ENCODE measurements around the gene ANGEL2. TPM values are rescaled to one million over a fixed set of nuclear protein-coding genes. Genes with fewer than 3 reads are reported as not detected.

ANGEL2 gene
- total and polyA plus RNA-seq, 2 of the 13 experiments (the other 11 are each of a cell fraction or from before 2014, with no cell fraction given) = 12.3 to 25.4 TPM

GRCh38 chr1:213054142-213054541 is 38.5 kb upstream of the ANGEL2 start:
- peaks cover 69% of the 10 kb centered on the region for H3K4me1 ChIP-seq (ENCODE audit: insufficient read depth, low read length)
- intact Hi-C loops (cut with micrococcal nuclease; ENCODE audit: unreplicated experiment) (loop anchor here (5.0 to 10.0 kb wide), 2 partner anchors 37 to 129 kb away; partner anchors contain the start of gene ANGEL2), in situ Hi-C loops (cut with HindIII; ENCODE audit: extremely low pct_ligation_motif_present, low pct_unique_long_range_greater_than_20kb) (no loop called here)
- ChIA-PET POLR2A (no interaction called here), CTCF (ENCODE audit: low intra/inter-chr PET ratio, low total read pairs) (no interaction called here)
- WGBS (ENCODE audit: low lambda C conversion rate) = 97% methylated on average over 2 of the region's 2 CpGs
- H3K9ac ChIP-seq (ENCODE audit: insufficient read depth, low read depth, low read length) = no peak overlapping the region
- H2AFZ ChIP-seq (ENCODE audit: low read length) = no peak overlapping the region
- no peak overlapping the region for H3K4me3 ChIP-seq (replicated peaks in 1 of 3; ENCODE audit: insufficient read depth in 1 of 3, low read depth in 2 of 3, low read length in 3 of 3)
- H3K4me2 ChIP-seq (ENCODE audit: low read depth, low read length) = no peak overlapping the region
- H3K36me3 ChIP-seq (replicated peaks in 1 of 2; ENCODE audit: control insufficient read depth in 1 of 2, insufficient read depth in 2 of 2, low read length in 2 of 2) = no peaks in the 10 kb centered on the region
- TF ChIP-seq DRAP1 (CRISPR knock-in tag; IDR thresholded peaks at IDR 0.05) (no peak), PHF20 (CRISPR knock-in tag; IDR thresholded peaks at IDR 0.05) (no peak), TRAFD1 (CRISPR knock-in tag; IDR thresholded peaks at IDR 0.05; ENCODE audit: borderline replicate concordance) (no peak), CREB1 (IDR thresholded peaks at IDR 0.05) (no peak), CREB1 (CRISPR knock-in tag; IDR thresholded peaks at IDR 0.05) (no peak), CHD4 (IDR thresholded peaks at IDR 0.05; ENCODE audit: borderline replicate concordance, low read length) (no peak), SRY (CRISPR knock-in tag; IDR thresholded peaks at IDR 0.05) (no peak), MLXIP (CRISPR knock-in tag; IDR thresholded peaks at IDR 0.05; ENCODE audit: borderline replicate concordance) (no peak), ZNF784 (CRISPR knock-in tag; IDR thresholded peaks at IDR 0.05; ENCODE audit: borderline replicate concordance) (no peak), CEBPB (IDR thresholded peaks at IDR 0.05; ENCODE audit: borderline replicate concordance, low read depth, low read length) (no peak), RFX1 (IDR thresholded peaks at IDR 0.05) (no peak), ZNF710 (CRISPR knock-in tag; IDR thresholded peaks at IDR 0.05; ENCODE audit: borderline replicate concordance) (no peak), KDM2A (CRISPR knock-in tag; IDR thresholded peaks at IDR 0.05; ENCODE audit: borderline replicate concordance, low read depth) (no peak)
- H4K20me1 ChIP-seq (ENCODE audit: insufficient read depth, low read length) = no peaks in the 10 kb centered on the region
- H3K9me3 ChIP-seq (ENCODE audit: low read length) = peaks cover 5% of the 10 kb centered on the region; the same call in 1 of the 2 replicates
- peaks cover 78% of the 10 kb centered on the region for H3K79me2 ChIP-seq (ENCODE audit: insufficient read depth, low read length)
- no peak for FAIRE-seq
- no peak for ATAC-seq
- H3K27ac ChIP-seq (ENCODE audit: extremely low read length, insufficient read depth, low read length) = no peak overlapping the region
- no peaks in the 10 kb centered on the region for H3K27me3 ChIP-seq (ENCODE audit: control insufficient read depth in 1 of 2, insufficient read depth in 2 of 2, low read length in 2 of 2)
- BruUV-seq (replicated peaks) = no TSS peak
- no peak for DNase-seq (ENCODE audit: low spot score)

All from HepG2 (cell line).